GM21576 (cell line): Measurements from ENCODE around the gene HSPB8.

ENCODE experiments used
- ATAC-seq: cut with Tn5 transposase; IDR thresholded peaks from one replicate; pipeline ENCODE4 v1.9.1; 2021; ENCODE audit warnings: mild to moderate bottlenecking, moderate library complexity; ENCODE audit not compliant: unreplicated experiment

The HSPB8 gene

GRCh38 chr12:119169150-119169549 lies 9.6 kb upstream of the HSPB8 start:
- ATAC-seq = no peak

- ATAC-seq = no peak
Measured at GRCh38 chr12:119171291-119171690, 7.4 kb upstream of the HSPB8 start.

GRCh38 chr12:119171691-119172425 lies 6.9 kb upstream of the HSPB8 start:
- no peak for ATAC-seq

- no peak for ATAC-seq
Measured at GRCh38 chr12:119175081-119175480, 3.6 kb upstream of the HSPB8 start.

- no peak for ATAC-seq
Measured at GRCh38 chr12:119176267-119177055, 2.3 kb upstream of the HSPB8 start.

GRCh38 chr12:119177056-119177325 lies 1.7 kb upstream of the HSPB8 start:
- no peak for ATAC-seq

GRCh38 chr12:119177724-119178380 lies 879 bp upstream of the HSPB8 start:
- no peak for ATAC-seq

- no peak for ATAC-seq
Measured at GRCh38 chr12:119179335-119180021, 747 bp downstream of the HSPB8 start.

- ATAC-seq = no peak
Measured at GRCh38 chr12:119180380-119181040, 1.8 kb downstream of the HSPB8 start.

- no peak for ATAC-seq
Measured at GRCh38 chr12:119181202-119181601, 2.5 kb downstream of the HSPB8 start.

- no peak for ATAC-seq
Measured at GRCh38 chr12:119181944-119182343, 3.2 kb downstream of the HSPB8 start.

- no peak for ATAC-seq
Measured at GRCh38 chr12:119182701-119183493, 4.2 kb downstream of the HSPB8 start.

- ATAC-seq = no peak
Measured at GRCh38 chr12:119183942-119184695, 5.4 kb downstream of the HSPB8 start.

GRCh38 chr12:119195256-119195655 lies 16.5 kb downstream of the HSPB8 start:
- no peak for ATAC-seq

- ATAC-seq = no peak
Measured at GRCh38 chr12:119198440-119198839, 19.7 kb downstream of the HSPB8 start.

- ATAC-seq = no peak
Measured at GRCh38 chr12:119200601-119201000, 21.9 kb downstream of the HSPB8 start.

- ATAC-seq = no peak
Measured at GRCh38 chr12:119201789-119202543, 23.2 kb downstream of the HSPB8 start.

GRCh38 chr12:119202544-119202943 lies 23.8 kb downstream of the HSPB8 start:
- no peak for ATAC-seq

- no peak for ATAC-seq
Measured at GRCh38 chr12:119204131-119204530, 25.4 kb downstream of the HSPB8 start.
